Endodermal cell (in vitro differentiated cells): ENCODE data around the gene SLC2A6. TPM values are rescaled to one million over a fixed set of nuclear protein-coding genes. Genes with fewer than 3 reads are reported as not detected.

ENCODE experiments used
- DNase-seq: peaks from one replicate; pipeline ENCODE4 v3.0.0-alpha.2; 2017
- H3K27ac ChIP-seq: 2 replicates; pipeline ENCODE4 v1.5.1; 2013; ENCODE audit warnings: mild to moderate bottlenecking, low read depth, low read length, moderate library complexity
- H3K27me3 ChIP-seq: 2 replicates; pipeline ENCODE4 v1.6.1; 2013; ENCODE audit warnings: mild to moderate bottlenecking, low read length, moderate library complexity; ENCODE audit not compliant: insufficient read depth, control insufficient read depth, poor library complexity, severe bottlenecking
- H3K36me3 ChIP-seq: 2 replicates; pipeline ENCODE4 v1.7.0; 2013; ENCODE audit warnings: mild to moderate bottlenecking, low read length, moderate library complexity; ENCODE audit not compliant: control insufficient read depth, insufficient read depth
- H3K4me1 ChIP-seq: one replicate; pipeline ENCODE4 v1.7.0; 2013; ENCODE audit warnings: low read length; ENCODE audit not compliant: control insufficient read depth, insufficient read depth
- H3K4me3 ChIP-seq: 2 replicates; pipeline ENCODE4 v1.5.1; 2013; ENCODE audit warnings: mild to moderate bottlenecking, low read length, moderate library complexity
- H3K9ac ChIP-seq: 2 replicates; pipeline ENCODE4 v1.6.1; 2013; ENCODE audit warnings: mild to moderate bottlenecking, low read length, moderate library complexity; ENCODE audit not compliant: poor library complexity, severe bottlenecking; ENCODE audit errors: extremely low read depth
- H3K9me3 ChIP-seq: 2 replicates; pipeline ENCODE4 v1.6.1; 2013; ENCODE audit warnings: mild to moderate bottlenecking, low read length, moderate library complexity; ENCODE audit not compliant: control insufficient read depth
- H3K27ac Mint-ChIP-seq: 2 replicates; pipeline ENCODE4 v1.8.0; 2020; ENCODE audit warnings: mixed read lengths
- H3K27me3 Mint-ChIP-seq: 2 replicates; pipeline ENCODE4 v1.8.0; 2021; ENCODE audit warnings: mild to moderate bottlenecking, mixed read lengths; ENCODE audit not compliant: insufficient read depth
- H3K36me3 Mint-ChIP-seq: 2 replicates; pipeline ENCODE4 v1.8.0; 2020; ENCODE audit warnings: low read depth, mixed read lengths
- H3K4me1 Mint-ChIP-seq: 2 replicates; pipeline ENCODE4 v1.8.0; 2020; ENCODE audit warnings: mixed read lengths
- H3K4me3 Mint-ChIP-seq: 2 replicates; pipeline ENCODE4 v1.8.0; 2020; ENCODE audit warnings: mild to moderate bottlenecking, moderate library complexity, mixed read lengths
- H3K9me3 Mint-ChIP-seq: 2 replicates; pipeline ENCODE4 v1.8.0; 2020; ENCODE audit warnings: mild to moderate bottlenecking, mixed read lengths
- CTCF ChIP-seq: fragments of 200-600 bp; sonication (generic); conservative IDR thresholded peaks from 2 replicates; pipeline ENCODE4 v1.5.0; 2021; ENCODE audit warnings: antibody characterized with exemption, mild to moderate bottlenecking
- WGBS, 2 experiments: methylation state at CpG; one replicate each; pipeline versions ENCODE4 v1.1.5 to v1.1.7; 2013; ENCODE audit warnings: missing lambda C conversion rate in 2 of 2, mixed read lengths in 1 of 2; ENCODE audit not compliant: insufficient coverage in 1 of 2, insufficient read length in 1 of 2; 5-methylcytosine and 5-hydroxymethylcytosine counted together
- total RNA-seq, 2 donors: library from RNA; stranded (reverse); fragmentation: NEBNext Ultra II Directional in 1 of 2; extraction: Animal tissue kit (Norgen Biotek cat#: 25700) in 1 of 2; gene quantifications; 2 replicates in 1 of 2; 3 replicates in 1 of 2; pipeline ENCODE4 v1.2.1, GENCODE V29; 2021

The SLC2A6 gene
- total RNA-seq, 2 donors from 2014 or later: 11.6 to 17.7 TPM

- no peak within 1 kb of the TSS for H3K4me3 Mint-ChIP-seq
- H3K4me1 Mint-ChIP-seq: peaks cover 22% of the 10 kb centered on the region
- no peak within 1 kb of the TSS for H3K27ac Mint-ChIP-seq
- Histone ChIP-seq H3K4me1 (peaks cover 13% of the 10 kb centered on the region), H3K9me3 (no peaks in the 10 kb centered on the region), H3K27ac (no peak within 1 kb of the TSS), H3K36me3 (no peaks in the 10 kb centered on the region), H3K9ac (no peak within 1 kb of the TSS), H3K4me3 (no peak within 1 kb of the TSS), H3K27me3 (no peaks in the 10 kb centered on the region)
- 94 to 99% methylated on average over 13 to 17 of the region's 17 CpGs for WGBS, 2 experiments
- H3K27me3 Mint-ChIP-seq: peaks cover 1% of the 10 kb centered on the region
- no peaks in the 10 kb centered on the region for H3K9me3 Mint-ChIP-seq
- TF ChIP-seq CTCF: no peak
- no peak for DNase-seq
- no peaks in the 10 kb centered on the region for H3K36me3 Mint-ChIP-seq
Measured at GRCh38 chr9:133524679-133525228, 45.9 kb upstream of the SLC2A6 start, which contains the start of gene MYMK. Gene MYMK (minus strand): TSS chr9:133524959. CDS start chr9:133524844, 115 bp downstream.

DNA sequence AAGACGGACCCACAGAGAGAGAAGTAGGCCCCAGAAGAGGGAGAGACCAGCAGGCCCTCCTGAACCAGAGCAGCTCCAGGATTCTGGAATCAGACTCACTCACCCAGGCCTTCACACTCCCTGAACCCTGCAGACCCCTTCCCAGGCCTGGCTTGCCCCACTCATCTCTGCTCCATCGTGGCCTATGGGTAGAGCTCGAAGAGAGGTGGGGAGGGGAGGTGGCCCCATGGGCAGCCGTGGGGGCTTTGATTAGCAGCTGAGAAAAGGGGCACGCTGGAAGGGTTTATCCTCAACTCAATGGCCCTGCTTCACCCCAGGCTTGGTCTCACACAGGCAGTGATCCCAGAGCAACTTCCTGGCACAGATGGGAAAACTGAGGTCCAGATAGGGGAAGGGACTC is 45.2 kb upstream of the SLC2A6 start:
- Histone ChIP-seq H3K9ac (no peak overlapping the region), H3K27me3 (no peaks in the 10 kb centered on the region), H3K27ac (no peak overlapping the region), H3K4me1 (peaks cover 13% of the 10 kb centered on the region), H3K36me3 (no peaks in the 10 kb centered on the region), H3K9me3 (no peaks in the 10 kb centered on the region), H3K4me3 (no peak overlapping the region)
- Mint-ChIP-seq H3K4me1 (peaks cover 22% of the 10 kb centered on the region), H3K36me3 (no peaks in the 10 kb centered on the region), H3K9me3 (no peaks in the 10 kb centered on the region), H3K27ac (no peak overlapping the region), H3K27me3 (no peaks in the 10 kb centered on the region), H3K4me3 (no peak overlapping the region)
- TF ChIP-seq CTCF: no peak
- WGBS, 2 experiments: 78 to 91% methylated on average over 1 to 5 of the region's 5 CpGs
- DNase-seq: no peak

GRCh38 chr9:133523106-133523505 is 44.2 kb upstream of the SLC2A6 start:
- Histone ChIP-seq H3K36me3 (no peaks in the 10 kb centered on the region), H3K27me3 (no peaks in the 10 kb centered on the region), H3K27ac (no peak overlapping the region), H3K9me3 (no peaks in the 10 kb centered on the region), H3K4me1 (peaks cover 13% of the 10 kb centered on the region), H3K9ac (no peak overlapping the region), H3K4me3 (no peak overlapping the region)
- DNase-seq: no peak
- peaks cover 22% of the 10 kb centered on the region for H3K4me1 Mint-ChIP-seq
- WGBS, 2 experiments: 86 to 91% methylated on average over 8 of the region's 8 CpGs
- H3K9me3 Mint-ChIP-seq: no peaks in the 10 kb centered on the region
- no peaks in the 10 kb centered on the region for H3K27me3 Mint-ChIP-seq
- H3K4me3 Mint-ChIP-seq: no peak overlapping the region
- no peaks in the 10 kb centered on the region for H3K36me3 Mint-ChIP-seq
- H3K27ac Mint-ChIP-seq: no peak overlapping the region
- TF ChIP-seq CTCF: peak; percentile 35
